Measurements from ENCODE around the gene IL25. TPM values are rescaled to one million over a fixed set of nuclear protein-coding genes. Genes with fewer than 3 reads are reported as not detected.

The IL25 gene
- polyA plus RNA-seq, 1 donor (not counting 4 experiments of a cell fraction or from before 2014, with no cell fraction given) = not detected

DNA sequence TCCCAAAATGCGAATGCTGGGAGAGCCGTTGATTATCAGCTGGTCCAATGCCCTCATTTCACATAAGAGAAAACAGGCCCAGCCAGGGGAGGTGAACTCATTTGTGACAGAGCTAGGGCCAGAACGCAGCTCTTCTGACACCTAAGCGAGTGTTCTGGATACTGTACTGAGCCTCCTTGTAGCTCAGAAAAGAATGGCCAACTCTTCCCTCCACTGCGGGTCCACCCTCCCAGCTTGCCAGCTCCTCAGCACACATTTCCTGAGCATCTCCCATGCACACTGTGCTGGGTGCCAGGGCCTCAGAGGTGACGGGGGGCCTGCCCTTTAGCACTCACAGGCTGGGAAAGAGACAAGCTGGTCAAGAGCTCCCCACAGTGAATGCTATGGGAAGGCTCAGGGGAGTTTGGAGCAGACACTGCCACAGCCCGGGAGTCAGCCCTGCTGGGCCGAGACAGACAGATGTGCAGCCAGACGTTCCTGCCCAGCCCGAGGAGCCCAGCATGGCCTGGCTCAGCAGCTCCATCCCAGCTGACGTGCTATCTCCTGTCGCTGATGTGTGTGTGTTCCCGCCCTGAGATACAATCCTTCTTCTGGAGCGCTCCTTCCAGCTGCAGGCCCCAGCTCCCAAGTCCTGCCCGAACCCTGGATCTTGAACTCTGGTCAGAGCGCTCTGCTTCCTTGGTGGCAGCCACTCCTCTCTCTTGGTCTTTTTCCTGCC, 7.7 kb downstream of the IL25 start:
- Histone ChIP-seq H3K79me2 (ENCODE audit: control insufficient read depth, insufficient read depth, low read length) (no peaks in the 10 kb centered on the region), H3K27ac (ENCODE audit: control insufficient read depth, insufficient read depth, low read length) (no peak overlapping the region), H3K9ac (ENCODE audit: control insufficient read depth, extremely low read depth, insufficient read depth, low read length) (no peak overlapping the region), H3K4me2 (ENCODE audit: control insufficient read depth, extremely low read depth, insufficient read depth, low read depth, low read length) (no peak overlapping the region), H4K20me1 (ENCODE audit: control insufficient read depth, extremely low read depth, insufficient read depth, low read length) (no peaks in the 10 kb centered on the region), H3K4me1 (ENCODE audit: control insufficient read depth, extremely low read depth, insufficient read depth, low read length) (no peaks in the 10 kb centered on the region), H2AFZ (ENCODE audit: control insufficient read depth, low read length) (no peak overlapping the region), H3K4me3 (ENCODE audit: control insufficient read depth in 2 of 3, extremely low read depth in 1 of 3, insufficient read depth in 2 of 3, low read depth in 1 of 3, low read length in 3 of 3) (no peak overlapping the region), H3K9me1 (ENCODE audit: control insufficient read depth, extremely low read depth, insufficient read depth, low read length) (no peaks in the 10 kb centered on the region), H3K27me3 (ENCODE audit: control insufficient read depth, extremely low read depth, insufficient read depth, low read length) (peaks cover 7% of the 10 kb centered on the region), H3K36me3 (ENCODE audit: control insufficient read depth in 2 of 2, extremely low read depth in 1 of 2, insufficient read depth in 2 of 2, low read length in 2 of 2) (no peaks in the 10 kb centered on the region), H3K9me3 (ENCODE audit: control insufficient read depth, low read depth, low read length) (no peaks in the 10 kb centered on the region)
- TF ChIP-seq, protein P1, sequence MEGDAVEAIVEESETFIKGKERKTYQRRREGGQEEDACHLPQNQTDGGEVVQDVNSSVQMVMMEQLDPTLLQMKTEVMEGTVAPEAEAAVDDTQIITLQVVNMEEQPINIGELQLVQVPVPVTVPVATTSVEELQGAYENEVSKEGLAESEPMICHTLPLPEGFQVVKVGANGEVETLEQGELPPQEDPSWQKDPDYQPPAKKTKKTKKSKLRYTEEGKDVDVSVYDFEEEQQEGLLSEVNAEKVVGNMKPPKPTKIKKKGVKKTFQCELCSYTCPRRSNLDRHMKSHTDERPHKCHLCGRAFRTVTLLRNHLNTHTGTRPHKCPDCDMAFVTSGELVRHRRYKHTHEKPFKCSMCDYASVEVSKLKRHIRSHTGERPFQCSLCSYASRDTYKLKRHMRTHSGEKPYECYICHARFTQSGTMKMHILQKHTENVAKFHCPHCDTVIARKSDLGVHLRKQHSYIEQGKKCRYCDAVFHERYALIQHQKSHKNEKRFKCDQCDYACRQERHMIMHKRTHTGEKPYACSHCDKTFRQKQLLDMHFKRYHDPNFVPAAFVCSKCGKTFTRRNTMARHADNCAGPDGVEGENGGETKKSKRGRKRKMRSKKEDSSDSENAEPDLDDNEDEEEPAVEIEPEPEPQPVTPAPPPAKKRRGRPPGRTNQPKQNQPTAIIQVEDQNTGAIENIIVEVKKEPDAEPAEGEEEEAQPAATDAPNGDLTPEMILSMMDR (optimal IDR thresholded peaks at IDR 0.05 in 1 of 3, IDR thresholded peaks at IDR 0.05 in 1 of 3, conservative IDR thresholded peaks at IDR 0.05 in 1 of 3; ENCODE audit: extremely low read depth in 1 of 3, insufficient read depth in 2 of 3, low read length in 3 of 3) = no peak
- TF ChIP-seq EZH2 (IDR thresholded peaks at IDR 0.05; ENCODE audit: low read length) = no peak
- FAIRE-seq (no peak), DNase-seq (ENCODE audit: low read depth, low spot score) (no peak)
- dilution Hi-C loops (cut with MboI; ENCODE audit: extremely low pct_ligation_motif_present, low sequenced_read_pairs) = no loop called here

DNA sequence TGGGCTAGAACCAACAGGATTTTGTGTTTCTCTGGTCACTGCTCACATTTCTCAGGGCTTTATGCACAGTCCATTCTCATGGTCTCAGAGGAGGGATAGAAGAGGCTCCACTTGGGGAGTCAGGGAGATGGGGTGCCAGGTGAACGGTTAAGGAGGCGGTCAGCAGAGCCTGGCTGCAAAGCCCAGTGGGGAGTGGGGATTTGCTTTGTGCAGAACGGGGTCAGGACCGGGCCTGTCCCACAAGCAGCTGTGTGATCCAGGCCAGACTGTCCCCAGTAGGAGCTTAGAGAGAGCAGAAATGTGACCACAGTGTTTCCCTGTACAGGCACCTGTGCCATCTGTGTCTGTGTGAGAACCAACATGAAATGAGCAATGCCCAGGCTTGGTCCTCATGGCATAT, 8.4 kb downstream of the IL25 start:
- TF ChIP-seq, protein P1 (optimal IDR thresholded peaks at IDR 0.05 in 1 of 3, IDR thresholded peaks at IDR 0.05 in 1 of 3, conservative IDR thresholded peaks at IDR 0.05 in 1 of 3; ENCODE audit: extremely low read depth in 1 of 3, insufficient read depth in 2 of 3, low read length in 3 of 3) = no peak
- no peak for TF ChIP-seq EZH2 (IDR thresholded peaks at IDR 0.05; ENCODE audit: low read length)
- H3K9ac ChIP-seq (ENCODE audit: control insufficient read depth, extremely low read depth, insufficient read depth, low read length) = no peak overlapping the region

More for the DNA sequence above, 8.4 kb downstream of the IL25 start:
- dilution Hi-C loops (cut with MboI; ENCODE audit: extremely low pct_ligation_motif_present, low sequenced_read_pairs) = no loop called here
- Histone ChIP-seq H3K27ac (ENCODE audit: control insufficient read depth, insufficient read depth, low read length) (no peak overlapping the region), H3K4me3 (ENCODE audit: control insufficient read depth in 2 of 3, extremely low read depth in 1 of 3, insufficient read depth in 2 of 3, low read depth in 1 of 3, low read length in 3 of 3) (no peak overlapping the region), H3K9me3 (ENCODE audit: control insufficient read depth, low read depth, low read length) (no peaks in the 10 kb centered on the region), H4K20me1 (ENCODE audit: control insufficient read depth, extremely low read depth, insufficient read depth, low read length) (no peaks in the 10 kb centered on the region), H2AFZ (ENCODE audit: control insufficient read depth, low read length) (no peak overlapping the region), H3K4me2 (ENCODE audit: control insufficient read depth, extremely low read depth, insufficient read depth, low read depth, low read length) (no peak overlapping the region), H3K9me1 (ENCODE audit: control insufficient read depth, extremely low read depth, insufficient read depth, low read length) (no peaks in the 10 kb centered on the region), H3K36me3 (ENCODE audit: control insufficient read depth in 2 of 2, extremely low read depth in 1 of 2, insufficient read depth in 2 of 2, low read length in 2 of 2) (no peaks in the 10 kb centered on the region), H3K79me2 (ENCODE audit: control insufficient read depth, insufficient read depth, low read length) (no peaks in the 10 kb centered on the region), H3K4me1 (ENCODE audit: control insufficient read depth, extremely low read depth, insufficient read depth, low read length) (no peaks in the 10 kb centered on the region), H3K27me3 (ENCODE audit: control insufficient read depth, extremely low read depth, insufficient read depth, low read length) (peaks cover 7% of the 10 kb centered on the region)
- DNase-seq (ENCODE audit: low read depth, low spot score) (no peak), FAIRE-seq (no peak)
